ENCODE data around the gene INHBB. TPM values are rescaled to one million over a fixed set of nuclear protein-coding genes. Genes with fewer than 3 reads are reported as not detected.
"Not testable (repeated sequence)": the region's sequence is repeated elsewhere in the genome, so short reads cannot be mapped to it uniquely, and the experiment has no call there.

The INHBB gene
- total RNA-seq, 1 experiment from 2014 or later: 223 TPM

- H3K9ac ChIP-seq (ENCODE audit: low read length): no peak overlapping the region
- no peaks in the 10 kb centered on the region for H3K79me2 ChIP-seq (ENCODE audit: low read length)
- no peak overlapping the region for H3K4me2 ChIP-seq (ENCODE audit: low read length)
- ChIA-PET CTCF (no interaction called here), POLR2A (ENCODE audit: unreplicated experiment) (no interaction called here)
- no peaks in the 10 kb centered on the region for H3K9me3 ChIP-seq (ENCODE audit: low read length)
- TF ChIP-seq EZH2 (IDR thresholded peaks at IDR 0.05; ENCODE audit: low read length, unreplicated experiment) (no peak), EZH2phosphoT487 (IDR thresholded peaks at IDR 0.05; ENCODE audit: borderline replicate concordance, low read length) (no peak)
- TF ChIP-seq, protein P1, sequence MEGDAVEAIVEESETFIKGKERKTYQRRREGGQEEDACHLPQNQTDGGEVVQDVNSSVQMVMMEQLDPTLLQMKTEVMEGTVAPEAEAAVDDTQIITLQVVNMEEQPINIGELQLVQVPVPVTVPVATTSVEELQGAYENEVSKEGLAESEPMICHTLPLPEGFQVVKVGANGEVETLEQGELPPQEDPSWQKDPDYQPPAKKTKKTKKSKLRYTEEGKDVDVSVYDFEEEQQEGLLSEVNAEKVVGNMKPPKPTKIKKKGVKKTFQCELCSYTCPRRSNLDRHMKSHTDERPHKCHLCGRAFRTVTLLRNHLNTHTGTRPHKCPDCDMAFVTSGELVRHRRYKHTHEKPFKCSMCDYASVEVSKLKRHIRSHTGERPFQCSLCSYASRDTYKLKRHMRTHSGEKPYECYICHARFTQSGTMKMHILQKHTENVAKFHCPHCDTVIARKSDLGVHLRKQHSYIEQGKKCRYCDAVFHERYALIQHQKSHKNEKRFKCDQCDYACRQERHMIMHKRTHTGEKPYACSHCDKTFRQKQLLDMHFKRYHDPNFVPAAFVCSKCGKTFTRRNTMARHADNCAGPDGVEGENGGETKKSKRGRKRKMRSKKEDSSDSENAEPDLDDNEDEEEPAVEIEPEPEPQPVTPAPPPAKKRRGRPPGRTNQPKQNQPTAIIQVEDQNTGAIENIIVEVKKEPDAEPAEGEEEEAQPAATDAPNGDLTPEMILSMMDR (conservative IDR thresholded peaks at IDR 0.05; ENCODE audit: low read depth, low read length): no peak
- no peak for DNase-seq
- H3K27ac ChIP-seq (ENCODE audit: low read length): no peak overlapping the region
- no peaks in the 10 kb centered on the region for H3K9me2 ChIP-seq (replicated peaks; ENCODE audit: low read length)
- no peak overlapping the region for H2AFZ ChIP-seq (ENCODE audit: low read length)
- ATAC-seq: no peak
- no peaks in the 10 kb centered on the region; the same call in 1 of the 2 replicates for H3K36me3 ChIP-seq (ENCODE audit: low read depth, low read length)
- H4K20me1 ChIP-seq (ENCODE audit: low read length): no peaks in the 10 kb centered on the region
- BruUV-seq (replicated peaks): no TSS peak
- H3K27me3 ChIP-seq (ENCODE audit: low read length): no peaks in the 10 kb centered on the region
- no peak overlapping the region for H3K4me3 ChIP-seq (ENCODE audit: low read length)
- 0 out of 2 replicates have a peak, but pooled peaks cover under 1% of the 10 kb centered on the region for H3K4me1 ChIP-seq (ENCODE audit: insufficient read depth, low read length)
- no peaks in the 10 kb centered on the region for H3F3A ChIP-seq (ENCODE audit: low read length, unreplicated experiment)
- intact Hi-C loops (cut with micrococcal nuclease): no loop called here
These were observed 38.5 kb upstream of the INHBB start for GRCh38 chr2:120307482-120307881.

DNA sequence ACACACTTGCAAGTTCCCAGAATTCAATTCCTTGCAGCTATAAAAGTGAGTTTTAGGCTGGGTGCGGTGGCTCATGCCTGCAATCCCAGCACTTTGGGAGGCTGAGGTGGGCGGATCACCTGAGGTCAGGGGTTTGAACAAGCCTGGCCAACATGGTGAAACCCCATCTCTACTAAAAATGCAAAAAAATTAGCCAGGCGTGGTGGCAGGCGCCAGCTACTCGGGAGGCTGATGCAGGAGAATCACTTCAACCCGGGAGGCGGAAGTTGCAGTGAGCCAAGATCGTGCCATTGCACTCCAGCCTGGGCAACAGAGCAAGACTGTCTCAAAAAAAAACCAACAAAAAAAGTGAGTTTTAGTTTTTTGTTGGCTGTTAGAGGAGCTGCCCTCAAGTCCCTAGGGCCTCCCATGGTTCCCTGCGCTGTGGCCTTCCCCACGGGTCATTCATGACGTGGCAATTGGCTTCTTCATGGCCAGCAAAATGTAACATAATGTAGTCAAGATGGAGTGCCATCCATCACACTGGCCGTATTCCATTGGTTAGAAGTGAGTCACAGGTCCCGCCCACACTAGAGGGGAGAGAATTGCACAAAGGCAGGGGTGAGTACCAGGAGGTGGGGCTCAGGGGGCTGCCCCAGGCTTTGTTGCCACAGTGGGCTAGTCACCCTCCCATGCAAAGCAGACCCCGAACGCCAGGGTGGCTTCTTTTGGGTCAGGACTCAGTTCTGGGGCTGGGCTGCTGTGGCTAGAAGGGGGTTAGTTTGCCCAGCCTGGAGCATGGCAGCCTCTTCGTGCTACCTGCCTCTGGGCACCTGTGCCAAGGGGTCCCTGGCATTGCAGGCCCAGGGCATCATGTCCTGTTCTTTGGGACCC lies 37.7 kb upstream of the INHBB start:
- Histone ChIP-seq H4K20me1 (ENCODE audit: low read length) (no peaks in the 10 kb centered on the region), H3K4me3 (ENCODE audit: low read length) (no peak overlapping the region), H3K4me1 (ENCODE audit: insufficient read depth, low read length) (peaks cover 4% of the 10 kb centered on the region; the same call in 1 of the 2 replicates), H3K4me2 (ENCODE audit: low read length) (no peak overlapping the region), H2AFZ (ENCODE audit: low read length) (no peak overlapping the region), H3K27me3 (ENCODE audit: low read length) (no peaks in the 10 kb centered on the region), H3F3A (ENCODE audit: low read length, unreplicated experiment) (no peaks in the 10 kb centered on the region), H3K27ac (ENCODE audit: low read length) (no peak overlapping the region), H3K9me3 (ENCODE audit: low read length) (no peaks in the 10 kb centered on the region), H3K79me2 (ENCODE audit: low read length) (no peaks in the 10 kb centered on the region), H3K9ac (ENCODE audit: low read length) (no peak overlapping the region), H3K36me3 (ENCODE audit: low read depth, low read length) (no peaks in the 10 kb centered on the region; the same call in 1 of the 2 replicates), H3K9me2 (replicated peaks; ENCODE audit: low read length) (no peaks in the 10 kb centered on the region)
- ChIA-PET CTCF (interaction anchor here (0.6 kb wide), 1 partner anchor 372 kb away, joined by 4 read pairs; no protein-coding TSS in a partner anchor), POLR2A (ENCODE audit: unreplicated experiment) (no interaction called here)
- intact Hi-C loops (cut with micrococcal nuclease): no loop called here
- TF ChIP-seq, protein P1 (conservative IDR thresholded peaks at IDR 0.05; ENCODE audit: low read depth, low read length): no peak
- TF ChIP-seq EZH2 (IDR thresholded peaks at IDR 0.05; ENCODE audit: low read length, unreplicated experiment) (no peak), EZH2phosphoT487 (IDR thresholded peaks at IDR 0.05; ENCODE audit: borderline replicate concordance, low read length) (no peak)
- no peak for ATAC-seq
- DNase-seq: no peak
- no TSS peak for BruUV-seq (replicated peaks)

DNA sequence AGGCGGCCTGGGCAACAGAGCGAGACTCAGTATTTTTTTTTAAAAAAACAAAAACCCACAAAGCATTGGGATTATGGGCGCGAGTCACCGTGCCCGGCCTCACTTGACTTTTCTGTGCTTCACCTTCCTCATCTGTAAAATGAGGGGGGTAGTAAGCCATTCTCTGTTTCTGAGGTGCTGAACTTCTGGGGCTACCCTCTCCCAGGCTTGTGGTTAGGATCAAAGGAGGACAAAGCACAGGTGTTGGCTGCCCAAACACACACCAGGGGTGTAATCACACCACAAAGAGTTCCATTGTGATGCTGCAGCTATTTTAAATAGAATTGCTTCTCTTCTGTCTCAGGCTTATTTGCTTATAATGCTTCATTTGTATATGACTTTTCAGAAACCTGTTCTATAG lies 35.8 kb upstream of the INHBB start:
- Histone ChIP-seq H3K27me3 (ENCODE audit: low read length) (no peaks in the 10 kb centered on the region), H3K4me2 (ENCODE audit: low read length) (no peak overlapping the region), H3K9ac (ENCODE audit: low read length) (no peak overlapping the region), H3F3A (ENCODE audit: low read length, unreplicated experiment) (no peaks in the 10 kb centered on the region), H3K9me3 (ENCODE audit: low read length) (no peaks in the 10 kb centered on the region), H4K20me1 (ENCODE audit: low read length) (no peaks in the 10 kb centered on the region), H3K9me2 (replicated peaks; ENCODE audit: low read length) (no peaks in the 10 kb centered on the region), H3K36me3 (ENCODE audit: low read depth, low read length) (no peaks in the 10 kb centered on the region; the same call in 1 of the 2 replicates), H2AFZ (ENCODE audit: low read length) (no peak overlapping the region), H3K79me2 (ENCODE audit: low read length) (no peaks in the 10 kb centered on the region), H3K4me3 (ENCODE audit: low read length) (no peak overlapping the region), H3K4me1 (ENCODE audit: insufficient read depth, low read length) (peaks cover 4% of the 10 kb centered on the region; the same call in 1 of the 2 replicates), H3K27ac (ENCODE audit: low read length) (no peak overlapping the region)
- ATAC-seq (no peak), DNase-seq (no peak)
- ChIA-PET POLR2A (ENCODE audit: unreplicated experiment) (no interaction called here), CTCF (no interaction called here)
- TF ChIP-seq, protein P1 (conservative IDR thresholded peaks at IDR 0.05; ENCODE audit: low read depth, low read length): no peak
- no peak for TF ChIP-seq EZH2phosphoT487 (IDR thresholded peaks at IDR 0.05; ENCODE audit: borderline replicate concordance, low read length)
- TF ChIP-seq EZH2 (IDR thresholded peaks at IDR 0.05; ENCODE audit: low read length, unreplicated experiment): no peak
- BruUV-seq (replicated peaks): no TSS peak
- intact Hi-C loops (cut with micrococcal nuclease): no loop called here

GRCh38 chr2:120310841-120311240 lies 35.1 kb upstream of the INHBB start:
- H3K9ac ChIP-seq (ENCODE audit: low read length); H3K36me3 ChIP-seq (ENCODE audit: low read depth, low read length); H3K27me3 ChIP-seq (ENCODE audit: low read length); H3K4me2 ChIP-seq (ENCODE audit: low read length); H3K9me2 ChIP-seq (replicated peaks; ENCODE audit: low read length); ATAC-seq; H3K9me3 ChIP-seq (ENCODE audit: low read length); H3K4me1 ChIP-seq (ENCODE audit: insufficient read depth, low read length); H3F3A ChIP-seq (ENCODE audit: low read length, unreplicated experiment); BruUV-seq (replicated peaks); H3K27ac ChIP-seq (ENCODE audit: low read length); intact Hi-C loops (cut with micrococcal nuclease); H2AFZ ChIP-seq (ENCODE audit: low read length); POLR2A ChIA-PET (ENCODE audit: unreplicated experiment); H3K4me3 ChIP-seq (ENCODE audit: low read length); DNase-seq; H4K20me1 ChIP-seq (ENCODE audit: low read length); H3K79me2 ChIP-seq (ENCODE audit: low read length): not testable (repeated sequence)
- CTCF ChIA-PET: interaction anchor here (1.1 kb wide), 1 partner anchor 59 kb away, joined by 3 read pairs; no protein-coding TSS in a partner anchor
